GM20431 (cell line): ENCODE data around the gene CSTF2.

Experiments
- in situ Hi-C: fragments of 300-500 bp; cut with MseI, MboI; formaldehyde crosslinking; loops from one replicate; pipeline ENCODE4 v1.15.0; 2020; ENCODE audit warnings: low sequenced_read_pairs; ENCODE audit not compliant: unreplicated experiment

The CSTF2 gene

GRCh38 chrX:100870527-100870926 lies 50.3 kb downstream of the CSTF2 start:
- in situ Hi-C loops = no loop called here

GRCh38 chrX:100871594-100872560 lies 51.7 kb downstream of the CSTF2 start:
- in situ Hi-C loops = no loop called here

GRCh38 chrX:100874325-100874724 lies 54.1 kb downstream of the CSTF2 start, which contains the start of gene NOX1:
NOX1 (minus strand) TSS chrX:100874359; CDS start chrX:100874139, 220 bp downstream.
- in situ Hi-C loops = no loop called here

- in situ Hi-C loops = no loop called here
Observed at GRCh38 chrX:100880368-100880767, 60.2 kb downstream of the CSTF2 start.

GRCh38 chrX:100883654-100884053 lies 63.5 kb downstream of the CSTF2 start:
- in situ Hi-C loops = no loop called here
